ENCODE data around the gene GADD45B. TPM values are rescaled to one million over a fixed set of nuclear protein-coding genes. Genes with fewer than 3 reads are reported as not detected.

Gene GADD45B
- total and polyA plus RNA-seq, 2 of the 4 experiments (the other 2 are of a cell fraction): 30.1 to 106 TPM

GRCh38 chr19:2432131-2432848, 43.6 kb upstream of the GADD45B start:
- Histone ChIP-seq H3K9me1 (ENCODE audit: insufficient read depth, low read length) (no peaks in the 10 kb centered on the region), H3K4me1 (ENCODE audit: control insufficient read depth, insufficient read depth, low read length) (no peaks in the 10 kb centered on the region; the same call in 1 of the 2 replicates), H3K36me3 (ENCODE audit: control insufficient read depth, insufficient read depth, low read length) (peaks cover 33% of the 10 kb centered on the region), H4K20me1 (ENCODE audit: insufficient read depth, low read length) (peaks cover 8% of the 10 kb centered on the region), H4K8ac (ENCODE audit: low read depth in 2 of 2, low read length in 2 of 2) (no peak overlapping the region), H2BK120ac (ENCODE audit: low read depth, low read length) (no peak overlapping the region), H2BK20ac (ENCODE audit: low read depth, low read length) (no peak overlapping the region), H3K9ac (ENCODE audit: low read depth, low read length) (no peak overlapping the region), H3K4me3 (ENCODE audit: insufficient read depth, low read depth, low read length) (no peak overlapping the region), H3K14ac (replicated peaks; ENCODE audit: low read depth, low read length) (no peak overlapping the region), H3K79me1 (ENCODE audit: low read depth in 1 of 2, low read length in 2 of 2) (peaks cover 6 to 12% of the 10 kb centered on the region in 2 experiments; a peak in 2 of 4 replicates), H2AK5ac (ENCODE audit: low read depth, low read length) (no peak overlapping the region), H2BK5ac (ENCODE audit: low read depth, low read length, poor library complexity, severe bottlenecking) (no peak overlapping the region), H3K9me3 (ENCODE audit: control insufficient read depth, insufficient read depth, low read length) (no peaks in the 10 kb centered on the region), H4K5ac (ENCODE audit: low read depth, low read length) (no peak overlapping the region), H2AK9ac (replicated peaks; ENCODE audit: low read depth, low read length, poor library complexity) (no peak overlapping the region), H3K56ac (ENCODE audit: extremely low read depth, insufficient read depth, low read length) (no peak overlapping the region), H2BK15ac (ENCODE audit: low read depth, low read length) (no peak overlapping the region), H3K4ac (ENCODE audit: low read depth, low read length) (no peak overlapping the region), H2AFZ (replicated peaks; ENCODE audit: low read length, poor library complexity) (no peak overlapping the region), H3K4me2 (ENCODE audit: low read depth, low read length) (no peak overlapping the region), H3K18ac (ENCODE audit: low read depth, low read length) (no peak overlapping the region), H3K23ac (ENCODE audit: low read depth, low read length) (no peak overlapping the region), H4K91ac (ENCODE audit: insufficient read depth, low read depth, low read length) (no peak overlapping the region), H3K27me3 (ENCODE audit: control insufficient read depth, insufficient read depth, low read length) (no peaks in the 10 kb centered on the region), H3K27ac (ENCODE audit: insufficient read depth, low read length) (no peak overlapping the region)
- ATAC-seq (ENCODE audit: low read depth): no peak
- 98% methylated on average over 5 of the region's 25 CpGs; no CpG with 5 or more reads in 1 of the 2 experiments for WGBS, 2 experiments (ENCODE audit: extremely low coverage in 2 of 2, insufficient read length in 1 of 2)
- ChIA-PET POLR2A (ENCODE audit: unreplicated experiment) (no interaction called here), CTCF (no interaction called here)
- dilution Hi-C loops (cut with HindIII; ENCODE audit: low sequenced_read_pairs, unreplicated experiment) (no loop called here), intact Hi-C loops (cut with micrococcal nuclease) (no loop called here), in situ Hi-C loops (cut with MboI; ENCODE audit: low sequenced_read_pairs) (no loop called here)
- DNase-seq: no peak
- TF ChIP-seq MXI1 (IDR thresholded peaks at IDR 0.05; ENCODE audit: borderline replicate concordance, low read depth, low read length) (no peak), SMC3 (IDR thresholded peaks at IDR 0.05; ENCODE audit: low read depth, low read length) (no peak), ELK1 (IDR thresholded peaks at IDR 0.05; ENCODE audit: borderline replicate concordance, low read depth, low read length) (no peak)
- BruUV-seq (replicated peaks): no TSS peak

All from IMR-90 (cell line).